Endodermal cell (in vitro differentiated cells): ENCODE measurements around the gene CEP170. TPM values are rescaled to one million over a fixed set of nuclear protein-coding genes. Genes with fewer than 3 reads are reported as not detected.
A peak's percentile ranks its signal among the peaks of the same experiment; 100 is the strongest.
"Not testable (repeated sequence)": the region's sequence is repeated elsewhere in the genome, so short reads cannot be mapped to it uniquely, and the experiment has no call there.

Experiments
- DNase-seq: peaks from one replicate; pipeline ENCODE4 v3.0.0-alpha.2; 2017
- H3K27ac ChIP-seq: 2 replicates; pipeline ENCODE4 v1.5.1; 2013; ENCODE audit warnings: mild to moderate bottlenecking, low read depth, low read length, moderate library complexity
- H3K27me3 ChIP-seq: 2 replicates; pipeline ENCODE4 v1.6.1; 2013; ENCODE audit warnings: mild to moderate bottlenecking, low read length, moderate library complexity; ENCODE audit not compliant: insufficient read depth, control insufficient read depth, poor library complexity, severe bottlenecking
- H3K36me3 ChIP-seq: 2 replicates; pipeline ENCODE4 v1.7.0; 2013; ENCODE audit warnings: mild to moderate bottlenecking, low read length, moderate library complexity; ENCODE audit not compliant: control insufficient read depth, insufficient read depth
- H3K4me1 ChIP-seq: one replicate; pipeline ENCODE4 v1.7.0; 2013; ENCODE audit warnings: low read length; ENCODE audit not compliant: control insufficient read depth, insufficient read depth
- H3K4me3 ChIP-seq: 2 replicates; pipeline ENCODE4 v1.5.1; 2013; ENCODE audit warnings: mild to moderate bottlenecking, low read length, moderate library complexity
- H3K9ac ChIP-seq: 2 replicates; pipeline ENCODE4 v1.6.1; 2013; ENCODE audit warnings: mild to moderate bottlenecking, low read length, moderate library complexity; ENCODE audit not compliant: poor library complexity, severe bottlenecking; ENCODE audit errors: extremely low read depth
- H3K9me3 ChIP-seq: 2 replicates; pipeline ENCODE4 v1.6.1; 2013; ENCODE audit warnings: mild to moderate bottlenecking, low read length, moderate library complexity; ENCODE audit not compliant: control insufficient read depth
- H3K27ac Mint-ChIP-seq: 2 replicates; pipeline ENCODE4 v1.8.0; 2020; ENCODE audit warnings: mixed read lengths
- H3K27me3 Mint-ChIP-seq: 2 replicates; pipeline ENCODE4 v1.8.0; 2021; ENCODE audit warnings: mild to moderate bottlenecking, mixed read lengths; ENCODE audit not compliant: insufficient read depth
- H3K36me3 Mint-ChIP-seq: 2 replicates; pipeline ENCODE4 v1.8.0; 2020; ENCODE audit warnings: low read depth, mixed read lengths
- H3K4me1 Mint-ChIP-seq: 2 replicates; pipeline ENCODE4 v1.8.0; 2020; ENCODE audit warnings: mixed read lengths
- H3K4me3 Mint-ChIP-seq: 2 replicates; pipeline ENCODE4 v1.8.0; 2020; ENCODE audit warnings: mild to moderate bottlenecking, moderate library complexity, mixed read lengths
- H3K9me3 Mint-ChIP-seq: 2 replicates; pipeline ENCODE4 v1.8.0; 2020; ENCODE audit warnings: mild to moderate bottlenecking, mixed read lengths
- CTCF ChIP-seq: fragments of 200-600 bp; sonication (generic); conservative IDR thresholded peaks from 2 replicates; pipeline ENCODE4 v1.5.0; 2021; ENCODE audit warnings: antibody characterized with exemption, mild to moderate bottlenecking
- WGBS, 2 experiments: methylation state at CpG; one replicate each; pipeline versions ENCODE4 v1.1.5 to v1.1.7; 2013; ENCODE audit warnings: missing lambda C conversion rate in 2 of 2, mixed read lengths in 1 of 2; ENCODE audit not compliant: insufficient coverage in 1 of 2, insufficient read length in 1 of 2; 5-methylcytosine and 5-hydroxymethylcytosine counted together
- total RNA-seq, 2 donors: library from RNA; stranded (reverse); fragmentation: NEBNext Ultra II Directional in 1 of 2; extraction: Animal tissue kit (Norgen Biotek cat#: 25700) in 1 of 2; gene quantifications; 2 replicates in 1 of 2; 3 replicates in 1 of 2; pipeline ENCODE4 v1.2.1, GENCODE V29; 2021

The CEP170 gene
- total RNA-seq, 2 donors from 2014 or later: 85.7 to 99.8 TPM

GRCh38 chr1:243118601-243119322 lies 136.3 kb downstream of the CEP170 start:
- H3K9ac ChIP-seq, DNase-seq, H3K4me1 ChIP-seq: not testable (repeated sequence)

DNA sequence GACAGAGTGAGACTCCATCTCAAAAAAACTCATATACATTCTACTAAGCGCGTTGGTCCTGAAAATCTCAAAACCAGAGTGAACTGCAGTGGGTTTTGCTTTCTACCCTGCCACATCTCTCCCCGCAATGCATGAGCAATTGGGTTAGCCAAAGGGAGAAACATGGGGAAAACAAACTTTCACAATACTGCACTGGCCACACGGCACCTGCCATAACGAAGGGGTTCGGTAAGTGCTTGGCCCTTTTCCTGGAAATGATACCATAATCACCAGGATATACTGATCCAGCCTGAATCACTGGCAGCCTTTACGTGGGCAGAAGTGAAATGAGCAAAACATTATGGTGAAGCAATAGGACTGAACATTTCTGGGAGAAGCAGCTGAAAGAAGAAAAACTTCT lies 138.9 kb downstream of the CEP170 start:
- H3K9me3 Mint-ChIP-seq, H3K9me3 ChIP-seq, H3K4me1 ChIP-seq, H3K4me1 Mint-ChIP-seq, DNase-seq, H3K4me3 Mint-ChIP-seq, H3K27ac ChIP-seq, H3K27me3 ChIP-seq, H3K36me3 Mint-ChIP-seq, H3K27me3 Mint-ChIP-seq, H3K9ac ChIP-seq, H3K36me3 ChIP-seq, H3K4me3 ChIP-seq, H3K27ac Mint-ChIP-seq: not testable (repeated sequence)
- 92 to 100% methylated on average over 2 to 6 of the region's 7 CpGs for WGBS, 2 experiments

More at GRCh38 chr1:243118601-243119322, 136.3 kb downstream of the CEP170 start:
- H3K27me3 ChIP-seq, H3K4me1 Mint-ChIP-seq, H3K9me3 ChIP-seq, H3K4me3 ChIP-seq, H3K27ac Mint-ChIP-seq, H3K4me3 Mint-ChIP-seq, H3K36me3 Mint-ChIP-seq, H3K27me3 Mint-ChIP-seq, H3K27ac ChIP-seq, H3K9me3 Mint-ChIP-seq, H3K36me3 ChIP-seq: not testable (repeated sequence)
- peak; percentile 31 for TF ChIP-seq CTCF
- 89 to 90% methylated on average over 2 to 5 of the region's 5 CpGs for WGBS, 2 experiments

DNA sequence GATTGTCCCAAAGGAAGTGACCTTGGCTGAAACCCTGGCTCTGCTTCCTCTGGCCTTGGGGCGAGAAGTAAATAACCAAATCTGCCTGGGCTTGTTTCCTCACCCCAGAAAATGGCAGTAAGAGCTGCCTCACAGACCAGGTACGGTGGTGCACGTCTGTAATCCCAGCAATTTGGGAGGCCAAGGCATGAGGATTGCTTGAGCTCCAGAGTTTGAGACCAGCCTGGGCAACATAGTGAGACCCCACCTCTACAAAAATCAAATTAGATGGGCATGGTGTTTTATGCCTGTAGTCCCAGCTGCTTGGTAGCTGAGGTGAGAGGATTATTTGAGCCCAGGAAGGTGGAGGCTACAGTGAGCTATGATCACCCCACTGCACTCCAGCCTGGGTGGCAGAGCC lies 140.3 kb downstream of the CEP170 start:
- not testable (repeated sequence) for H3K9me3 ChIP-seq, H3K36me3 Mint-ChIP-seq, H3K27ac Mint-ChIP-seq, H3K27me3 Mint-ChIP-seq, H3K4me1 Mint-ChIP-seq, H3K36me3 ChIP-seq, H3K9me3 Mint-ChIP-seq, H3K4me3 ChIP-seq, H3K9ac ChIP-seq, H3K27me3 ChIP-seq, H3K4me3 Mint-ChIP-seq, H3K27ac ChIP-seq, H3K4me1 ChIP-seq
- DNase-seq: peak; percentile 47
- 79 to 87% methylated on average over 3 of the region's 3 CpGs for WGBS, 2 experiments

DNA sequence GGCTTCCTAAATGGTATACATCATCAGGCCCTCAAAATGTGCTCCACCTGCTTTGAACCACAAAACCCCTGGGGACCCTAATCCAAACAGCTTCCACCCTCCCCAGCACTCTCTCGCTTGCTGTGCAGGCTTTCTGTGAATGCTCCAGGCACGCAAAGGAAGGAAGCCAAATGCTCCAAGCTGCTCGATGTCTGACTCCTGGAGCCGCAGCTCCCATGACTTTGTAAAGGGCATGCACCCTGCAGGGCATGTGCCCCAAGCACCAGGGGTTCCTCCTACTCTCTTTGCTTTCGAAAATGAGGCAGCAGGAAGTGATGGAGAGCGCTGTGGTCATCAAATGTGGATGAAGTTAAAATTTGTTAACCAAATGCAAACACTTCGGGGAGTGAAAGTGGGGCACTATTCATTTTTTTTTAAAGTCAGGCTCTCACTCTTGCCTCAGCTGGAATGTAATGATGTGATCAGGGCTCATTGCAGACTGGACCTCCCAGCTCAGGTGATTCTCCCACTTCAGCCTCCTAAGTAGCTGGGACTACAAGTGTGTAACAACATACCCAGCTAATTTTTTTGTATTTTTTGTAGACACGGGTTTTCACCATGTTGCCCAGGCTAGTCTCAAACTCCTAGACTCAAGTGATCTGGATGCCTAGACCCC lies 140.9 kb downstream of the CEP170 start:
- not testable (repeated sequence) for H3K27me3 ChIP-seq, H3K36me3 ChIP-seq, H3K27ac ChIP-seq, H3K9me3 Mint-ChIP-seq, H3K4me3 Mint-ChIP-seq, H3K27ac Mint-ChIP-seq, H3K4me1 Mint-ChIP-seq, H3K9me3 ChIP-seq, H3K4me1 ChIP-seq, H3K36me3 Mint-ChIP-seq, H3K27me3 Mint-ChIP-seq, H3K9ac ChIP-seq, H3K4me3 ChIP-seq
- DNase-seq: peak; percentile 75
- 45 to 46% methylated on average over 2 to 8 of the region's 8 CpGs for WGBS, 2 experiments

GRCh38 chr1:243107171-243107570 lies 147.9 kb downstream of the CEP170 start:
- H3K4me3 ChIP-seq, H3K27ac Mint-ChIP-seq, H3K4me1 ChIP-seq, H3K9me3 Mint-ChIP-seq, H3K27me3 Mint-ChIP-seq, H3K27me3 ChIP-seq, H3K36me3 ChIP-seq, H3K9ac ChIP-seq, H3K4me3 Mint-ChIP-seq, H3K36me3 Mint-ChIP-seq, H3K27ac ChIP-seq, H3K4me1 Mint-ChIP-seq, H3K9me3 ChIP-seq, DNase-seq: not testable (repeated sequence)
- WGBS, 2 experiments: 95 to 98% methylated on average over 8 to 12 of the region's 12 CpGs

DNA sequence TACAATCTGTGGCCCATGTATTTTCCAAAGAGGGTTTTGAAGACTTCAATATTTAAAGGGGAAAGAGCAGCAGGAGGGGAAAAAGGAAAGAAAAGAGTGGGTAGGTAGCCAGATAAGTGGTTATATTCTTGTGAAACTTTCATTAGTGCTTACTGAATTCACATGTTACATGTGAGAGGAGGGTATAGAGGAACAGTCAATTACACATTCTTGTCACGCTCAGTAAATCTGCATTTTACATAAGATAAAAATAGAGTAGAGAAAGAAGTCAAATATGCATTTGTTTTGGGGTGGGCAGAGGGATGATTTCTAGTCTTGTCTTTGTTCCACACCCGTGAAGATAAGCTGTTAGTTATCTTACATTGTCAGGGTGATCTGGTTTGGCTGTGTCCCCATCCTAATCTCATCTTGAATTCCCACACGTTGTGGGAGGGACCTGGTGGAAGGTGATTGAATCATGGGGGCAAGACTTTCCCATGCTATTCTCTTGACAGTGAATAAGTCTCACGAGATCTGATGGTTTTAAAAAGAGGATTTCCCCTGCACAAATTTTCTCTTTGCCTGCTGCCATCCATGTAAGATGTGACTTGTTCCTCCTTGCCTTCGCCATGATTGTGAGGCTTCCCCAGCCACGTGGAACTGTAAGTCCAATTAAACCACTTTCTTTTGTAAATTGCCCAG lies 149.3 kb downstream of the CEP170 start:
- H3K36me3 ChIP-seq, H3K9me3 Mint-ChIP-seq, H3K4me3 Mint-ChIP-seq, H3K4me1 ChIP-seq, H3K9ac ChIP-seq, H3K36me3 Mint-ChIP-seq, H3K9me3 ChIP-seq, H3K27me3 Mint-ChIP-seq, H3K27ac ChIP-seq, H3K4me3 ChIP-seq, DNase-seq, H3K27me3 ChIP-seq, H3K4me1 Mint-ChIP-seq: not testable (repeated sequence)
- H3K27ac Mint-ChIP-seq: peak overlapping the region; percentile 40
- 71 to 82% methylated on average over 1 to 5 of the region's 6 CpGs for whole genome bisulfite sequencing, 2 experiments
